Left lung (tissue), 10 donors: ENCODE results near the gene SDK1. TPM values are rescaled to one million over a fixed set of nuclear protein-coding genes. Genes with fewer than 3 reads are reported as not detected.

Source experiments
- ATAC-seq: fragments of 200-7000 bp; cut with Tn5 transposase; one replicate; pipeline ENCODE4 v1.9.1; 2020; ENCODE audit warnings: moderate library complexity
- DNase-seq, 4 donors: peaks; one replicate each; pipeline ENCODE4 v3.0.0-alpha.2; 2013 to 2020
- H3K27ac ChIP-seq, 2 donors: fragments of 200-600 bp; sonication (generic) in 1 of 2; one replicate each; pipeline versions ENCODE4 v1.5.0 to v1.8.0; 2020 to 2021
- H3K27me3 ChIP-seq, 2 donors: fragments of 200-600 bp; sonication (generic) in 1 of 2; one replicate each; pipeline versions ENCODE4 v1.5.0 to v1.8.0; 2020 to 2021
- H3K36me3 ChIP-seq, 2 donors: fragments of 200-600 bp; sonication (generic) in 1 of 2; one replicate each; pipeline versions ENCODE4 v1.5.0 to v1.8.0; 2020 to 2021
- H3K4me1 ChIP-seq, 2 donors: fragments of 200-600 bp; one replicate each; pipeline ENCODE4 v1.8.0; 2021
- H3K4me3 ChIP-seq, 2 donors: fragments of 200-600 bp; sonication (generic) in 1 of 2; one replicate each; pipeline versions ENCODE4 v1.5.0 to v1.8.0; 2020 to 2021; ENCODE audit warnings: mild to moderate bottlenecking in 1 of 2
- H3K9me3 ChIP-seq, 2 donors: fragments of 200-600 bp; sonication (generic) in 1 of 2; one replicate each; pipeline versions ENCODE4 v1.5.0 to v1.8.0; 2020 to 2021
- intact Hi-C, 2 donors: fragments of 100-400 bp; cut with DNase I; formaldehyde crosslinking; loops; one replicate each; pipeline versions ENCODE4 v1.11.2 to v1.14.2; 2022
- polyA plus RNA-seq, 6 donors: library from polyadenylated mRNA; unstranded; fragments of 120-200 nt; gene quantifications; one replicate each; pipeline ENCODE4 v1.2.1, GENCODE V29; 2013; ENCODE audit not compliant: insufficient read length in 6 of 6
- total RNA-seq, 2 donors: library from RNA; stranded (reverse); fragmentation: NEBNext Ultra II Directional; extraction: Animal tissue kit (Norgen Biotek cat#: 25700); gene quantifications; one replicate each; pipeline ENCODE4 v1.2.1, GENCODE V29; 2021
- TF ChIP-seq, protein P1 (sequence below), 2 donors: fragments of 200-600 bp; sonication (generic) in 1 of 2; IDR thresholded peaks; one replicate each; pipeline versions ENCODE4 v1.5.0 to v1.8.0; 2021; ENCODE audit warnings: antibody characterized with exemption in 2 of 2
- donor health status: DM: no; HTN: yes; CAD: no.
- donor health status: DM: no; HTN: no; CAD: no.

Gene SDK1
- total and polyA plus RNA-seq, 8 donors = 5.5 to 17.6 (median 13.0) TPM

DNA sequence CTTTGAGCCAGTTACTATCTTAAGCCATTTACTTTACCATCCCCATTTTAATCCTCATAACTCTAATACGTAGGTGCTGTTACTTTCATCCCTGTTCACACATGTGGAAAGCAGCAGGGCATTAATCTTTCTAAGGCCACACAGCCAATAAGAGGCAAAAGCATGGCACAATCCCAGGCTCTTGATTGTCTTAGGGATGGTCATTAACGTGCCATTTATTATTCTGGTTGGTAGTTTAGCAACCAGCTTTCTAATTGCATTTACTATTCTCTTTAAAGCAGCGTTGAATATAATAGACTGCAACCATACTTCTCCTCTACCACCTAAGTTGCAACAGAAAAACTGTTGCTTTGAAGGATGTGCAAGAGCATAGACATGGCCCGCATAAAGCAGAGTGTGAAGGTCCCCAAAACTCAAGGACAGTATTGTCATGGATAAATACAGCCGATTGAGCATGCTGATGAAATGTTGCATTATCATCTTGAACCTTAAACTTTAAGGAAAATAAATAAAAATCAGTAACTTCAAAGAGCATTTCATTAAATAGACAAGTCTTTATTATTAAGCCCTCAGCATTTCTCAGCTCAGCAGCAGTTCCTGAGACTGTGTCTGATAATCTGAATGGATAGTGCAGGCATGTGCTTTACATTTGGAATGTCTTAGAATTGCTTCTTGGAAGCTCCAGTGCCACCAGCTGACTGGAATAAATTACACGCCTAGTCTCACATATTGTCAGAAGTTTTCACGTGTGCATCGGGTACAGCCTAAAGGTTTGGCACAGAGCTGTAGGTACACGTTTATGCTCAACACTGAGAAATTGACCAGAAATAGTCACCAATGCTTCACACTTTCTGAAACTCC lies 467.1 kb downstream of the SDK1 start:
- intact Hi-C loops = no loop called here
- ATAC-seq = no peak

DNA sequence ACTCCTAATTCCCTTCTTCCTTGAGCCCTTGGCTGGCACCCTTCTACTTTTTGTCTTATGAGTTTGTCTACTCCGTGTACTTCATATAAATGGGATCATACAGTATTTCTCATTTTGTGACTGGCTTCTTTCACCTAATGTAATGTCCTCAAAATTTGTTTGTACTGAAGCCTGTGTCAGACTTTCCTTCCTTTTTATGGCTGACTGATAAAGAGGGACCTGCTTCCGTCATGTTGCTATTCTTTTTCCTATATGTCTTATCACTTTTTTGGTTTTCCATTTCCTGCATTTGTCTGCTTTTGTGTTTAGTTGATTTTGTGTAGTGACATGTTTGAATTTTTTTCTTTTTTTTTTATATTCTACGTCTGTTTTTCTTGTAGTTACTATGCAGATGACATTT lies 470.9 kb downstream of the SDK1 start:
- H3K27ac ChIP-seq = no peak overlapping the region
- no peaks in the 10 kb centered on the region for H3K9me3 ChIP-seq
- intact Hi-C loops = no loop called here
- ATAC-seq (no peak), DNase-seq (no peak)
- H3K27me3 ChIP-seq = no peaks in the 10 kb centered on the region
- no peaks in the 10 kb centered on the region for H3K4me1 ChIP-seq
- no peaks in the 10 kb centered on the region for H3K36me3 ChIP-seq
- TF ChIP-seq, protein P1, sequence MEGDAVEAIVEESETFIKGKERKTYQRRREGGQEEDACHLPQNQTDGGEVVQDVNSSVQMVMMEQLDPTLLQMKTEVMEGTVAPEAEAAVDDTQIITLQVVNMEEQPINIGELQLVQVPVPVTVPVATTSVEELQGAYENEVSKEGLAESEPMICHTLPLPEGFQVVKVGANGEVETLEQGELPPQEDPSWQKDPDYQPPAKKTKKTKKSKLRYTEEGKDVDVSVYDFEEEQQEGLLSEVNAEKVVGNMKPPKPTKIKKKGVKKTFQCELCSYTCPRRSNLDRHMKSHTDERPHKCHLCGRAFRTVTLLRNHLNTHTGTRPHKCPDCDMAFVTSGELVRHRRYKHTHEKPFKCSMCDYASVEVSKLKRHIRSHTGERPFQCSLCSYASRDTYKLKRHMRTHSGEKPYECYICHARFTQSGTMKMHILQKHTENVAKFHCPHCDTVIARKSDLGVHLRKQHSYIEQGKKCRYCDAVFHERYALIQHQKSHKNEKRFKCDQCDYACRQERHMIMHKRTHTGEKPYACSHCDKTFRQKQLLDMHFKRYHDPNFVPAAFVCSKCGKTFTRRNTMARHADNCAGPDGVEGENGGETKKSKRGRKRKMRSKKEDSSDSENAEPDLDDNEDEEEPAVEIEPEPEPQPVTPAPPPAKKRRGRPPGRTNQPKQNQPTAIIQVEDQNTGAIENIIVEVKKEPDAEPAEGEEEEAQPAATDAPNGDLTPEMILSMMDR (IDR thresholded peaks at IDR 0.05) = no peak
- H3K4me3 ChIP-seq = no peak overlapping the region

More for the DNA sequence above, 467.1 kb downstream of the SDK1 start:
- no peak for DNase-seq
- Histone ChIP-seq H3K36me3 (no peaks in the 10 kb centered on the region), H3K4me3 (no peak overlapping the region), H3K27ac (no peak overlapping the region), H3K4me1 (no peaks in the 10 kb centered on the region), H3K9me3 (no peaks in the 10 kb centered on the region), H3K27me3 (no peaks in the 10 kb centered on the region)
- TF ChIP-seq, protein P1 (IDR thresholded peaks at IDR 0.05) = no peak

DNA sequence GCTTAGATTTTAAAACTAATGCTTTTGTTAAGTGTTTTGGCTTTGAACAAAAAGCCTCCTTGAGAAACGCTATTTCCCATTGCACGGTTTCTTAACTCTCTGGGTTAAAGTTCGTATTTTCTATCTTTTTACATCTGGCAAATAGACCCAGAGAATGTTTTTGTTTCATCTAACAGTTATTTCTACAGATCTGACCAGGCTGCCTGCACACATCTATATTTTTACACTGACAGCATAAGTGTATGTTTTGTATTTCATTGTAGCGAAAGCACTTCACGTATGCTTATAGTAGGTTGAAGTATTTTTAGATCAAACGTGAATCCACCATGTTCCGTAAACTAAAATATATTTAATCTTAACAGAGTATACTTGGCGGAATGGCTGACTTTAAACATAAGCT lies 477.3 kb downstream of the SDK1 start:
- Histone ChIP-seq H3K27ac (no peak overlapping the region), H3K36me3 (no peaks in the 10 kb centered on the region), H3K4me3 (no peak overlapping the region), H3K27me3 (no peaks in the 10 kb centered on the region), H3K4me1 (no peaks in the 10 kb centered on the region), H3K9me3 (peaks cover 0 to 18% of the 10 kb centered on the region in 2 donors)
- no peak for DNase-seq
- intact Hi-C loops = no loop called here
- TF ChIP-seq, protein P1 (IDR thresholded peaks at IDR 0.05) = no peak
- no peak for ATAC-seq

DNA sequence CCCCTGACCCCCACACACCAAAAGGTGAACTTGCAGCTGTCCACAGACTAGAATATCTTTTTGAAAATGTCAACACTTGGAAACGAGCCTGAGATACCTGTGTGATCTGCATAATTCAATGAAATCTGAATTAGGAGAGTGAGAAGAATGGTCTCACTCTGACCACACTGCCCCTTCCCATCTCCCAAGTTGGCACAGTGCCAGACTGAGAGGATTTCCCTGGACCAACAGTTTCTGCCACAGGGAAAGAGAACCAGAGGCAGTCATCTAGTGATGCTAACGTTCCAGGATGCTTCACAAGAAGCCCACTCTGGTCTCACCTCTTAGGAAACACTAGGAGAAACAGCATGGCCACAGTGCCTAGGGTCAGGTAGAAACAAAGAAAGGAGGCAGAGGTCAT lies 479.0 kb downstream of the SDK1 start:
- Histone ChIP-seq H3K36me3 (no peaks in the 10 kb centered on the region), H3K4me3 (no peak overlapping the region), H3K27ac (no peak overlapping the region), H3K27me3 (no peaks in the 10 kb centered on the region), H3K9me3 (peaks cover 0 to 23% of the 10 kb centered on the region in 2 donors), H3K4me1 (no peaks in the 10 kb centered on the region)
- no peak for DNase-seq
- ATAC-seq = no peak
- TF ChIP-seq, protein P1 (IDR thresholded peaks at IDR 0.05) = no peak
- intact Hi-C loops = no loop called here

DNA sequence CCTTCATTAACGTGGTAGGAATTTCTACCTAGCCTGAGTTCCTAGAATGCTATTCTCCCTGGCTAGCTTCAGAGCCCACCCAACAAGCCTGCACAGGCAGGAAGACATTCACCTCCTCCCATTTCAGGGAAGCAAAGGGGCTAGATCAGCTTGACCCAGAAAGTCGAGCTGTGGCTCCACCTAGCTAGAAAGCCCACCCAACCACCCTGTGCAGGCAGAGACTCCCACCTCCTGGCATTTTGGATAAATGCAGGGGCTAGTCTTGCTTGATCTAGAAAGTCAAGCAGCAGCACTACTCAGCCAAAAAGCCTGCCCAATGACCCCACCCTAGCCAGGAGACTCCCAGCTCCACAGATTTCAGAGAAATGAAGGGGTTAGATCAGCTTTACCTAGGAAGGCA lies 479.5 kb downstream of the SDK1 start:
- H3K27me3 ChIP-seq = no peaks in the 10 kb centered on the region
- TF ChIP-seq, protein P1 (IDR thresholded peaks at IDR 0.05) = no peak
- no peaks in the 10 kb centered on the region for H3K4me1 ChIP-seq
- H3K9me3 ChIP-seq = peaks cover 0 to 23% of the 10 kb centered on the region in 2 donors
- no peak for DNase-seq
- intact Hi-C loops = no loop called here
- ATAC-seq = no peak
- no peak overlapping the region for H3K4me3 ChIP-seq
- no peaks in the 10 kb centered on the region for H3K36me3 ChIP-seq
- H3K27ac ChIP-seq = no peak overlapping the region
